HepG2 (cell line): ENCODE data around the gene KANSL1L. TPM values are rescaled to one million over a fixed set of nuclear protein-coding genes. Genes with fewer than 3 reads are reported as not detected.

Experiments used
- ATAC-seq: fragments of 200-7000 bp; cut with Tn5 transposase; 3 replicates; pipeline ENCODE4 v1.9.1; 2020; ENCODE audit warnings: mild to moderate bottlenecking, moderate library complexity
- BruUV-seq: library from RNA; stranded (reverse); fragments of 400-500 nt; replicated peaks from 2 replicates; lab custom pipeline; 2021; lab: Mats Ljungman, UMichigan
- CTCF ChIA-PET: fragments of 300-600 bp; formaldehyde crosslinking; extraction: SDS; loops from one replicate; lab custom pipeline; 2021; ENCODE audit warnings: low total read pairs, inconsistent platforms, low intra/inter-chr PET ratio; lab: Yijun Ruan, JAX
- POLR2A ChIA-PET: fragments of 350-600 bp; sonication (Branson Sonifier 250); formaldehyde crosslinking; loops from one replicate; lab custom pipeline; 2020; ENCODE audit warnings: antibody characterized with exemption, inconsistent platforms; lab: Yijun Ruan, JAX
- DNase-seq: peaks from one replicate; pipeline ENCODE4 v3.0.0-alpha.2; 2015; ENCODE audit warnings: low spot score
- FAIRE-seq: peaks from 3 replicates; lab custom pipeline; 2011; peaks lifted over from hg19 to GRCh38; lab: Jason Lieb, UNC
- H2AFZ ChIP-seq: one replicate; pipeline ENCODE4 v1.6.1; 2011; ENCODE audit warnings: low read length, inconsistent platforms
- H3K27ac ChIP-seq: fragments of 300-600 bp; 3 replicates; pipeline ENCODE4 v1.8.0; 2011; ENCODE audit warnings: mixed run types, mild to moderate bottlenecking, mixed read lengths, low read length, inconsistent platforms; ENCODE audit not compliant: insufficient read depth; ENCODE audit errors: extremely low read length
- H3K27me3 ChIP-seq, 2 experiments: fragments of 200-600 bp in 1 of 2; 2 replicates in 1 of 2; 3 replicates in 1 of 2; pipeline versions ENCODE4 v1.6.0 to v1.8.0; 2011; ENCODE audit warnings: low read length in 2 of 2, mild to moderate bottlenecking in 2 of 2, moderate library complexity in 2 of 2, inconsistent platforms in 1 of 2; ENCODE audit not compliant: insufficient read depth in 2 of 2, control insufficient read depth in 1 of 2
- H3K36me3 ChIP-seq, 2 experiments: fragments of 200-600 bp in 1 of 2; replicated peaks in 1 of 2; 2 replicates in 1 of 2; 3 replicates in 1 of 2; pipeline versions ENCODE4 v1.5.1 to v1.8.0; 2011; ENCODE audit warnings: low read length in 2 of 2, inconsistent platforms in 1 of 2; ENCODE audit not compliant: insufficient read depth in 2 of 2, control insufficient read depth in 1 of 2
- H3K4me1 ChIP-seq: 2 replicates; pipeline ENCODE4 v1.5.1; 2012; ENCODE audit warnings: low read length, inconsistent platforms; ENCODE audit not compliant: insufficient read depth
- H3K4me2 ChIP-seq: 2 replicates; pipeline ENCODE4 v1.6.0; 2011; ENCODE audit warnings: low read depth, low read length, inconsistent platforms
- H3K4me3 ChIP-seq, 3 experiments: fragments of 200-600 bp in 1 of 3; sonication (generic), shearing (Covaris generic) in 1 of 3; replicated peaks in 1 of 3; 2 replicates each; pipeline ENCODE4 v1.5.1; 2011 to 2016; ENCODE audit warnings: low read length in 3 of 3, inconsistent platforms in 2 of 3, low read depth in 2 of 3, mild to moderate bottlenecking in 2 of 3, control low read depth in 1 of 3, mixed read lengths in 1 of 3; ENCODE audit not compliant: insufficient read depth in 1 of 3
- H3K79me2 ChIP-seq: one replicate; pipeline ENCODE4 v1.6.1; 2011; ENCODE audit warnings: low read length, inconsistent platforms; ENCODE audit not compliant: insufficient read depth
- H3K9ac ChIP-seq: 2 replicates; pipeline ENCODE4 v1.6.0; 2011; ENCODE audit warnings: mild to moderate bottlenecking, low read depth, low read length, inconsistent platforms; ENCODE audit not compliant: insufficient read depth
- H3K9me3 ChIP-seq: 2 replicates; pipeline ENCODE4 v1.5.1; 2012; ENCODE audit warnings: mild to moderate bottlenecking, low read length
- H4K20me1 ChIP-seq: 2 replicates; pipeline ENCODE4 v1.6.0; 2011; ENCODE audit warnings: inconsistent platforms, mild to moderate bottlenecking, low read length, moderate library complexity; ENCODE audit not compliant: insufficient read depth
- CBX2 ChIP-seq, 2 experiments: fragments of 200-600 bp in 1 of 2; sonication (generic); formaldehyde crosslinking in 1 of 2; IDR thresholded peaks; 2 replicates each; pipeline versions ENCODE4 v1.7.0 to v1.8.1; 2018 to 2022; ENCODE audit warnings: low read depth in 2 of 2, low read length in 1 of 2, mild to moderate bottlenecking in 1 of 2, missing genetic modification reagents in 1 of 2
- CCAR2 ChIP-seq: fragments of 200-400 bp; formaldehyde crosslinking; optimal IDR thresholded peaks from 2 replicates; pipeline ENCODE3; 2018; ENCODE audit warnings: low read depth, mild to moderate bottlenecking, low read length, moderate library complexity
- EED ChIP-seq: sonication (generic); formaldehyde crosslinking; IDR thresholded peaks from 2 replicates; pipeline ENCODE4 v1.5.0; 2020; ENCODE audit warnings: mild to moderate bottlenecking, missing genetic modification reagents
- HDAC2 ChIP-seq: sonication (generic); formaldehyde crosslinking; IDR thresholded peaks from 2 replicates; pipeline ENCODE4 v1.4.0; 2020; ENCODE audit warnings: missing genetic modification reagents
- JARID2 ChIP-seq: sonication (generic); formaldehyde crosslinking; IDR thresholded peaks from 2 replicates; pipeline ENCODE4 v1.8.1; 2023; ENCODE audit warnings: missing genetic modification reagents, inconsistent platforms; ENCODE audit not compliant: insufficient replicate concordance
- MAFG ChIP-seq: sonication (generic); formaldehyde crosslinking; IDR thresholded peaks from 2 replicates; pipeline ENCODE4 v1.5.1; 2020; ENCODE audit warnings: mild to moderate bottlenecking, missing genetic modification reagents
- MBNL3 ChIP-seq: fragments of 250-450 bp; sonication (Bioruptor Pico); conservative IDR thresholded peaks from 2 replicates; pipeline ENCODE4 v1.8.0; 2022; ENCODE audit warnings: mild to moderate bottlenecking, inconsistent platforms
- NFYC ChIP-seq: IDR thresholded peaks from 2 replicates; pipeline ENCODE4 v1.6.1; 2016; ENCODE audit warnings: missing genetic modification reagents, missing compliant biosample characterization
- NR3C1 ChIP-seq: sonication (generic); formaldehyde crosslinking; IDR thresholded peaks from 2 replicates; pipeline ENCODE4 v1.4.0; 2020; ENCODE audit warnings: missing genetic modification reagents
- SALL2 ChIP-seq: sonication (generic); formaldehyde crosslinking; IDR thresholded peaks from 2 replicates; pipeline ENCODE4 v1.8.1; 2023; ENCODE audit warnings: mild to moderate bottlenecking, missing genetic modification reagents, inconsistent platforms
- SIN3B ChIP-seq: fragments of 150-350 bp; IDR thresholded peaks from 2 replicates; pipeline ENCODE4 v1.6.1; 2014; ENCODE audit warnings: low read length
- TAF1 ChIP-seq: sonication (generic); formaldehyde crosslinking; IDR thresholded peaks from 2 replicates; pipeline ENCODE4 v1.4.0; 2020; ENCODE audit warnings: missing genetic modification reagents
- ZNF256 ChIP-seq: sonication (generic); formaldehyde crosslinking; conservative IDR thresholded peaks from 2 replicates; pipeline ENCODE4 v1.4.0; 2020; ENCODE audit warnings: missing genetic modification reagents
- ZNF326 ChIP-seq: sonication (generic); formaldehyde crosslinking; IDR thresholded peaks from 2 replicates; pipeline ENCODE4 v1.4.0; 2020; ENCODE audit warnings: missing genetic modification reagents, borderline replicate concordance
- WGBS: methylation state at CpG from one replicate; pipeline ENCODE4 v1.1.6; 2017; ENCODE audit warnings: low lambda C conversion rate; 5-methylcytosine and 5-hydroxymethylcytosine counted together
- in situ Hi-C: cut with HindIII; loops from 2 replicates; pipeline ENCODE4 v1.10.0; 2017; ENCODE audit warnings: low pct_unique_long_range_greater_than_20kb; ENCODE audit not compliant: extremely low pct_ligation_motif_present
- intact Hi-C: fragments of 100-400 bp; cut with micrococcal nuclease; formaldehyde crosslinking; loops from one replicate; pipeline ENCODE4 v1.10.0; 2022; ENCODE audit not compliant: unreplicated experiment
- polyA plus RNA-seq, 8 experiments: library from polyadenylated mRNA; depleted of rRNA in 3 of 8; stranded (reverse) in 7 of 8; unstranded in 1 of 8; fragments of >200 nt; fragmentation: Illumina TruSeq in 4 of 8; extraction: Trizol in 4 of 8; gene quantifications; 2 replicates each; pipeline versions ENCODE4 v1.2.1 to v1.2.3, GENCODE V29; 2011 to 2016; ENCODE audit warnings: low read depth in 4 of 8, missing spikeins in 1 of 8, mixed read lengths in 1 of 8; ENCODE audit not compliant: insufficient read depth in 1 of 8
- total RNA-seq, 5 experiments: library from RNA; depleted of rRNA; stranded (reverse); fragments of >200 nt; fragmentation: Illumina TruSeq; extraction: Trizol; gene quantifications; 2 replicates each; pipeline ENCODE4 v1.2.3, GENCODE V29; 2016; ENCODE audit warnings: low read depth in 1 of 5
- TF ChIP-seq, protein P1 (sequence below): sonication (generic); formaldehyde crosslinking; IDR thresholded peaks from 2 replicates; pipeline ENCODE4 v1.9.0; 2021; ENCODE audit warnings: missing genetic modification reagents, mild to moderate bottlenecking, borderline replicate concordance
- TF ChIP-seq, protein P2 (sequence below): sonication (generic); formaldehyde crosslinking; IDR thresholded peaks from 2 replicates; pipeline ENCODE4 v1.4.0; 2020; ENCODE audit warnings: missing genetic modification reagents
- TF ChIP-seq, protein P3 (sequence below): sonication (generic); formaldehyde crosslinking; IDR thresholded peaks from 2 replicates; pipeline ENCODE4 v1.9.0; 2021; ENCODE audit warnings: missing genetic modification reagents, mild to moderate bottlenecking, borderline replicate concordance

Gene KANSL1L
- total and polyA plus RNA-seq, 2 of the 13 experiments (the other 11 are each of a cell fraction or from before 2014, with no cell fraction given) = 5.4 to 10.3 TPM

DNA sequence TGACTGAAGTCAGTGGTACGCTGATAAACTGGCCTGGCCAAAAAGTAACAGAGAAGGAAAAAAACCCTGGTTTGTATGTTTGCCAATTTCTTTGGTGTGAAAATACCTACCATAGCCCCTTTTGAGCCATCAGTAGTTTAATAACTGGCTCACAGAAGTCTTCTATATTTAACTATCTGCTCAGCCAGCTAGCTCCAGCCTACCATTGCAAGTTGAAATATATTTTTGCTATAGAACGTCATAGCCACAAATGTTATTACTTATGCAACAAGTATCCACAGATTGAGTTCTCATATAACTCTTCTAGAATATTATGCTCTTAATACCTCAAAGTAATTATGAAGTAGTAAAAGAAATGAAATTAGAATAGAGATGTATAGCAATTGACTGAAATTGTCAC, 143.6 kb downstream of the KANSL1L start:
- in situ Hi-C loops (no loop called here), intact Hi-C loops (no loop called here)
- FAIRE-seq (no peak), DNase-seq (no peak), ATAC-seq (no peak)
- Histone ChIP-seq H3K9me3 (no peaks in the 10 kb centered on the region), H3K27ac (no peak overlapping the region), H3K79me2 (no peaks in the 10 kb centered on the region), H4K20me1 (no peaks in the 10 kb centered on the region), H3K36me3 (peaks cover 3 to 16% of the 10 kb centered on the region in 2 experiments; a peak in 3 of 5 replicates), H3K27me3 (no peaks in the 10 kb centered on the region), H3K4me2 (no peak overlapping the region), H3K4me3 (no peak overlapping the region), H3K9ac (no peak overlapping the region), H2AFZ (no peak overlapping the region), H3K4me1 (no peaks in the 10 kb centered on the region)
- ChIA-PET POLR2A (no interaction called here), CTCF (no interaction called here)
- WGBS = 95% methylated on average over 2 of the region's 2 CpGs
- no TSS peak for BruUV-seq
- TF ChIP-seq SIN3B (no peak), ZNF256 (no peak), NR3C1 (CRISPR knock-in tag) (no peak), SALL2 (no peak), NFYC (CRISPR knock-in tag) (no peak), MAFG (CRISPR knock-in tag) (no peak), TAF1 (no peak), EED (CRISPR knock-in tag) (no peak), ZNF326 (CRISPR knock-in tag) (no peak), JARID2 (no peak), CCAR2 (no peak), CBX2 (IDR thresholded peaks at IDR 0.05; ENCODE audit: low read depth, low read length) (no peak), CBX2 (CRISPR knock-in tag; IDR thresholded peaks at IDR 0.05; ENCODE audit: low read depth) (no peak), HDAC2 (CRISPR knock-in tag) (no peak), MBNL3 (CRISPR knock-in tag) (no peak)
- TF ChIP-seq, protein P1, sequence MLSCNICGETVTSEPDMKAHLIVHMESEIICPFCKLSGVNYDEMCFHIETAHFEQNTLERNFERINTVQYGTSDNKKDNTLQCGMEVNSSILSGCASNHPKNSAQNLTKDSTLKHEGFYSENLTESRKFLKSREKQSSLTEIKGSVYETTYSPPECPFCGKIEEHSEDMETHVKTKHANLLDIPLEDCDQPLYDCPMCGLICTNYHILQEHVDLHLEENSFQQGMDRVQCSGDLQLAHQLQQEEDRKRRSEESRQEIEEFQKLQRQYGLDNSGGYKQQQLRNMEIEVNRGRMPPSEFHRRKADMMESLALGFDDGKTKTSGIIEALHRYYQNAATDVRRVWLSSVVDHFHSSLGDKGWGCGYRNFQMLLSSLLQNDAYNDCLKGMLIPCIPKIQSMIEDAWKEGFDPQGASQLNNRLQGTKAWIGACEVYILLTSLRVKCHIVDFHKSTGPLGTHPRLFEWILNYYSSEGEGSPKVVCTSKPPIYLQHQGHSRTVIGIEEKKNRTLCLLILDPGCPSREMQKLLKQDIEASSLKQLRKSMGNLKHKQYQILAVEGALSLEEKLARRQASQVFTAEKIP (CRISPR knock-in tag) = no peak
- TF ChIP-seq, protein P2, sequence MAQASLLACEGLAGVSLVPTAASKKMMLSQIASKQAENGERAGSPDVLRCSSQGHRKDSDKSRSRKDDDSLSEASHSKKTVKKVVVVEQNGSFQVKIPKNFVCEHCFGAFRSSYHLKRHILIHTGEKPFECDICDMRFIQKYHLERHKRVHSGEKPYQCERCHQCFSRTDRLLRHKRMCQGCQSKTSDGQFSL = no peak
- TF ChIP-seq, protein P3, sequence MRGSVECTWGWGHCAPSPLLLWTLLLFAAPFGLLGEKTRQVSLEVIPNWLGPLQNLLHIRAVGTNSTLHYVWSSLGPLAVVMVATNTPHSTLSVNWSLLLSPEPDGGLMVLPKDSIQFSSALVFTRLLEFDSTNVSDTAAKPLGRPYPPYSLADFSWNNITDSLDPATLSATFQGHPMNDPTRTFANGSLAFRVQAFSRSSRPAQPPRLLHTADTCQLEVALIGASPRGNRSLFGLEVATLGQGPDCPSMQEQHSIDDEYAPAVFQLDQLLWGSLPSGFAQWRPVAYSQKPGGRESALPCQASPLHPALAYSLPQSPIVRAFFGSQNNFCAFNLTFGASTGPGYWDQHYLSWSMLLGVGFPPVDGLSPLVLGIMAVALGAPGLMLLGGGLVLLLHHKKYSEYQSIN (CRISPR knock-in tag) = no peak
- TF ChIP-seq, all 625 proteins: peak for 0
